OCI-LY7 (cell line): ENCODE data around the gene CFAP77. TPM values are rescaled to one million over a fixed set of nuclear protein-coding genes. Genes with fewer than 3 reads are reported as not detected.

Experiments used
- BruUV-seq: library from RNA; stranded (reverse); fragments of 400-500 nt; replicated peaks from 2 replicates; lab custom pipeline; 2021; lab: Mats Ljungman, UMichigan
- CTCF ChIA-PET: fragments of 300-600 bp; sonication (Branson Sonifier 250); formaldehyde crosslinking; loops from one replicate; lab custom pipeline; 2022; ENCODE audit warnings: antibody characterized with exemption; ENCODE audit not compliant: unreplicated experiment; lab: Charles Lee
- POLR2A ChIA-PET: fragments of 300-600 bp; sonication (Branson Sonifier 250); formaldehyde crosslinking; loops from one replicate; lab custom pipeline; 2022; ENCODE audit warnings: antibody characterized with exemption; lab: Charles Lee
- DNase-seq: peaks from one replicate; pipeline ENCODE4 v3.0.0-alpha.2; 2015; ENCODE audit warnings: low spot score
- H2AFZ ChIP-seq: fragments of 200-600 bp; sonication (generic), shearing (Covaris generic); 2 replicates; pipeline ENCODE4 v1.6.1; 2014; ENCODE audit warnings: mild to moderate bottlenecking, antibody characterized with exemption, low read length, moderate library complexity
- H3K27ac ChIP-seq: fragments of 200-600 bp; sonication (generic); 2 replicates; pipeline ENCODE4 v1.5.1; 2014; ENCODE audit warnings: mixed run types, low read depth, mild to moderate bottlenecking, moderate library complexity, low read length, inconsistent platforms; ENCODE audit not compliant: poor library complexity, severe bottlenecking
- H3K36me3 ChIP-seq: fragments of 200-600 bp; sonication (generic); 2 replicates; pipeline ENCODE4 v1.6.1; 2014; ENCODE audit warnings: mild to moderate bottlenecking, antibody characterized with exemption, low read length, moderate library complexity, mixed read lengths; ENCODE audit not compliant: insufficient read depth
- H3K4me1 ChIP-seq: fragments of 200-600 bp; sonication (generic); 2 replicates; pipeline ENCODE4 v1.5.1; 2014; ENCODE audit warnings: mild to moderate bottlenecking, low read length; ENCODE audit not compliant: insufficient read depth, poor library complexity, severe bottlenecking
- H3K4me2 ChIP-seq: fragments of 200-600 bp; sonication (generic); 2 replicates; pipeline ENCODE4 v1.6.1; 2014; ENCODE audit warnings: mild to moderate bottlenecking, low read length
- H3K4me3 ChIP-seq: fragments of 200-600 bp; sonication (generic); 2 replicates; pipeline ENCODE4 v1.5.1; 2014; ENCODE audit warnings: mild to moderate bottlenecking, low read depth, low read length; ENCODE audit not compliant: poor library complexity, severe bottlenecking
- H3K79me2 ChIP-seq: fragments of 200-600 bp; sonication (generic); 2 replicates; pipeline ENCODE4 v1.6.1; 2016; ENCODE audit warnings: low read depth, mild to moderate bottlenecking, low read length, moderate library complexity, mixed read lengths; ENCODE audit not compliant: insufficient read depth
- H3K9me2 ChIP-seq: fragments of 200-600 bp; sonication (generic); 2 replicates; pipeline ENCODE4 v1.6.1; 2016; ENCODE audit warnings: mild to moderate bottlenecking, low read length, mixed read lengths; ENCODE audit not compliant: insufficient read depth
- H3K9me3 ChIP-seq: fragments of 200-600 bp; sonication (generic); 2 replicates; pipeline ENCODE4 v1.6.1; 2014; ENCODE audit warnings: mild to moderate bottlenecking, mixed run types, low read length, mixed read lengths
- H4K20me1 ChIP-seq: fragments of 200-600 bp; sonication (generic); 2 replicates; pipeline ENCODE4 v1.6.1; 2014; ENCODE audit warnings: mild to moderate bottlenecking, antibody characterized with exemption, low read length, moderate library complexity, mixed read lengths; ENCODE audit not compliant: insufficient read depth
- CTCF ChIP-seq: fragments of 200-600 bp; sonication (generic); conservative IDR thresholded peaks from 2 replicates; pipeline ENCODE4 v1.5.1; 2014; ENCODE audit warnings: mild to moderate bottlenecking, antibody characterized with exemption, low read length, moderate library complexity, mixed read lengths
- EZH2phosphoT487 ChIP-seq: fragments of 200-600 bp; sonication (generic); IDR thresholded peaks from 2 replicates; pipeline ENCODE4 v1.6.1; 2018; ENCODE audit warnings: low read depth, borderline replicate concordance, mild to moderate bottlenecking, mixed run types, antibody characterized with exemption, low read length, moderate library complexity, mixed read lengths
- intact Hi-C: fragments of 100-400 bp; cut with micrococcal nuclease; formaldehyde crosslinking; loops from one replicate; pipeline ENCODE4 v1.10.0; 2022; ENCODE audit not compliant: unreplicated experiment
- total RNA-seq, 2 experiments: library from RNA; depleted of rRNA in 1 of 2; stranded (reverse); fragments of >200 nt in 1 of 2; shearing (Covaris generic) in 1 of 2; gene quantifications; 2 replicates each; pipeline ENCODE4 v1.2.3, GENCODE V29; 2014 to 2022

CFAP77 gene
- total RNA-seq, 2 experiments from 2014 or later, result not detected

GRCh38 chr9:132539096-132539495, 129.1 kb downstream of the CFAP77 start:
- TF ChIP-seq CTCF, result no peak
- no peak for TF ChIP-seq EZH2phosphoT487
- Histone ChIP-seq H3K79me2 (no peaks in the 10 kb centered on the region), H3K4me3 (no peak overlapping the region), H3K9me2 (no peaks in the 10 kb centered on the region), H3K27ac (no peak overlapping the region), H3K4me2 (no peak overlapping the region), H3K36me3 (no peaks in the 10 kb centered on the region), H2AFZ (no peak overlapping the region), H3K4me1 (no peaks in the 10 kb centered on the region), H4K20me1 (no peaks in the 10 kb centered on the region), H3K9me3 (0 out of 2 replicates have a peak, but pooled peaks cover 2% of the 10 kb centered on the region)
- intact Hi-C loops, result no loop called here
- POLR2A ChIA-PET, result interaction anchor here (0.7 kb wide), 1 partner anchor 145 kb away, joined by 3 read pairs; no protein-coding TSS in a partner anchor
- CTCF ChIA-PET, result no interaction called here
- no peak for DNase-seq
- BruUV-seq, result no TSS peak

- CTCF ChIA-PET, result no interaction called here
Measured at GRCh38 chr9:132541051-132541450, 131.0 kb downstream of the CFAP77 start.

More at GRCh38 chr9:132541051-132541450, 131.0 kb downstream of the CFAP77 start:
- no TSS peak for BruUV-seq
- Histone ChIP-seq H3K4me1 (peaks cover 9% of the 10 kb centered on the region), H2AFZ (no peak overlapping the region), H3K4me2 (no peak overlapping the region), H3K9me3 (no peaks in the 10 kb centered on the region), H3K79me2 (no peaks in the 10 kb centered on the region), H3K9me2 (no peaks in the 10 kb centered on the region), H4K20me1 (no peaks in the 10 kb centered on the region), H3K27ac (no peak overlapping the region), H3K36me3 (no peaks in the 10 kb centered on the region), H3K4me3 (no peak overlapping the region)
- TF ChIP-seq CTCF, result no peak
- no peak for TF ChIP-seq EZH2phosphoT487
- intact Hi-C loops, result no loop called here
- POLR2A ChIA-PET, result interaction anchor here (0.7 kb wide), 1 partner anchor 9 kb away, joined by 3 read pairs; no protein-coding TSS in a partner anchor
- no peak for DNase-seq
